GM19395 (cell line): ENCODE measurements around the gene EDN2.

Source experiments
- ATAC-seq: cut with Tn5 transposase; IDR thresholded peaks from one replicate; pipeline ENCODE4 v1.9.1; 2021; ENCODE audit warnings: mild to moderate bottlenecking, moderate library complexity; ENCODE audit not compliant: unreplicated experiment

Gene EDN2

DNA sequence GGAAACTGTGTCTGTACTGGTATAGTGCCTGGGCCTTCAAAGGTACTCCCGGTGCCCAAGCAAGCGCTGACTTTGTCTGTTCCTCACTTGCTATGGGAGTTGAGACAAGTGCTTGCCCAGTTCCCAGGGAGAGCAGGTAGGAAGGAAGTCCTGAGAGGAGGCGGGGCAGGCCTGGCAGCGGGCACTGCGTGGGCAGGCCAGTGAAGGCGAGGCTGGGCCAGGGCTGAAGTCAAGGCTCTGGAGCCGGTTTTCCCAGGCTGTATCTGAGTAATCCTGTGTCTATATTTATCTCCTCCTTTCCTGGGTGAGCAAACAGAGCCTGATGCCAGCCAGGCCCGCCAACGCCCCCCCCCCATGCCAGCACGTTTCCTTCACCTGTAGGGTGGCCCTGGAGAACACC is 15.9 kb upstream of the EDN2 start:
- ATAC-seq, result no peak

DNA sequence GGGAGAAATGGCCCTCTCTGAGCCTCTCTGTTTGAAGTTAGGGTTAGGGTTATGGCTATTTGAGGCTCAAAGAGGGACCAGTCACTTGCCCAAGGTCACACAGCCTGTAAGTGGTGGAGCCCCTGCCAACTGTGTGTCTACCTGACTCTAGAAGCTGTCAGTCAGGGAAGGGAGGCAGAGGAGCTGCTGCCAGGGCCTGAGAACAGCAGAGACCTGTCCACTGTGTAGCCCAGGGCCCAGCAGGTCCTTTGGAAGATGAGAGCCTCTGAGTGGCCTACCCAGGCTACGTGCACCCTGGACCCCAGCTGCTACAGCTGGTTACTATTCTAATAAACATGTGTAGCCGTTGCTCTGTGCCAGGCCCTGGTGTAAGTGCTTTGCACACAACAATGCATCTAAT is 15.1 kb upstream of the EDN2 start:
- no peak for ATAC-seq

DNA sequence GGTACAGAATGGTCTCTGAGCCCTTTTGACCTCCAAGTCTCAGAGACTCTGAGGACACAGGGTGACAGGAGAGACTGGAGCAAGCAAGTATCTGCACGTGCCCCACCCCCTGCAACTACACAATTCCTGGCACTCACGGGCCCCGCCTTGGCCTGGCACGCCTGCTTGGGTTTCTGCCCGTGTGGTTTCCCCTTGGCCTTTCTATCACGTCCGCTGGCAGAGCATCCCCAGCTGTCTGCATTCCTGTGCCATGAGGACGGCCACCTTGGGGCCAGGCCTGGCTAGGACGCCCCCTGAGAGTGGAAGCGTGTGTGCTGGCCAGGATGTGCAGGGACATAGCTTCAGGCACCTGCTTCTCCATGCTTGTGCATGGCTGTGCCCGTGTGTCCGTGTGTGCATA is 14.3 kb upstream of the EDN2 start:
- ATAC-seq, result no peak

DNA sequence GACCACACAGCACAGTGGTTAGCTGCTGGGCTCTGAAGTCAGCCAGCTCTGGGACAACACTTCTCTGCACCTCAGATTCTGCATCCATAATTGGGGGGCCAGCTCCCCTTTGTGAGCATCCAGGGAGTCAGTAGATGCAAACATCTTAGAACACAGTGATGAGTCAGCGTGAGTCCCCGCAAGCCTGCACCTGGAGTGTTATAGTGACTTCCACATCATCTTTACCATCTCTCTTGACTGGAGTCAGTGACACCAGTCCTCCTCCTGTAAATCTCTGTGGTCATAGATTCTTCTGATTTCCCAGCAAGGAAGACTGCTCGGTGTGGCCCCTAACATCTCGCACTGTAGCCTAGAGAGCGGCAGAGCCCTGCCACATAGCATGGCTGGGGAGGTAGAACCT is 13.9 kb upstream of the EDN2 start:
- ATAC-seq, result no peak

DNA sequence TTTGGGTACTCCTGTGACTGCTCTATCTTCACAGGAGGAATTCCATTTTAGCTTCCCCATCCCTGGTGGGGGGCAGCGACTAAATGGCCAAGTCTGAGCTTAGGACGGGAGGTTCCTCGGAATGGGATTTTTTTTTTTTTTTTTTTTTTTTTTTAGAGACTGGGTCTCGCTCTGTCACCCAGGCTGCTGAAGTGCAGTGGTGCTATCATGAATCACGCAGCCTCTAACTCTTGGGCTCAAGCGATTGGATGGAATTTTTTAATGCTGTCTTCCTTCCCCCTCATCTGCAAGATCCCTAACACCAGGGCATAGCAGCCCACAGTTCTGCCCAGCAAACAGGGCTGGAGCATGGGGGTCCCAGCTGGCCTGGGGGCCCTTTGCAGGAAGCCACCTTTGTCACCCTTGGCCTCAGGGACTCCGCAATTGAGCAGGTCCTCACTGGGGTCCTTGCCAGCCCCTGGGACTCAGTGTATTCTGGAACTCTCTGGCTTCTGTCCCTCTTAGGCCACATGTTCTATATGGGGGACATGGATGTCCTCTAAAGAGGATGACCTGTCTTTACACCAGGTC is 13.1 kb upstream of the EDN2 start:
- ATAC-seq, result no peak

DNA sequence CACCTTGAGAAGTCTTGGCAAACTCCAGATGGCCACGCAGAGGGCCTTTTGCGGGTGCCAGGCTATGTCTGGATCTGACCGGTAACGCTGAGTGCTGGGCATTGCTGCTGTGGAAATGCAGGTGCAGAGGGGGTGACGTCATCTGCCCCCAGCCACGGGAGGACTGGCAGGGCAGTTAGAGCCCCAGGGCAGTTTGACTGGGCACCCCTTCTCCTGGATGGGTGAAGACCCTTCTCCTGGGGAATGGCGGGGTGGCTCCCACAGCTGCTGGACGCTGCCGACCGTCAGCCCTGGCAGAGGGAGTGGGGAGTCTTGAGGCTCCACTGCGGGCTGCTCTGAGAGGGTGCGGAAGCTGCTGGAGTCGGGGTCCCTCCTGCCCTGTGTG is 12.6 kb upstream of the EDN2 start:
- no peak for ATAC-seq

DNA sequence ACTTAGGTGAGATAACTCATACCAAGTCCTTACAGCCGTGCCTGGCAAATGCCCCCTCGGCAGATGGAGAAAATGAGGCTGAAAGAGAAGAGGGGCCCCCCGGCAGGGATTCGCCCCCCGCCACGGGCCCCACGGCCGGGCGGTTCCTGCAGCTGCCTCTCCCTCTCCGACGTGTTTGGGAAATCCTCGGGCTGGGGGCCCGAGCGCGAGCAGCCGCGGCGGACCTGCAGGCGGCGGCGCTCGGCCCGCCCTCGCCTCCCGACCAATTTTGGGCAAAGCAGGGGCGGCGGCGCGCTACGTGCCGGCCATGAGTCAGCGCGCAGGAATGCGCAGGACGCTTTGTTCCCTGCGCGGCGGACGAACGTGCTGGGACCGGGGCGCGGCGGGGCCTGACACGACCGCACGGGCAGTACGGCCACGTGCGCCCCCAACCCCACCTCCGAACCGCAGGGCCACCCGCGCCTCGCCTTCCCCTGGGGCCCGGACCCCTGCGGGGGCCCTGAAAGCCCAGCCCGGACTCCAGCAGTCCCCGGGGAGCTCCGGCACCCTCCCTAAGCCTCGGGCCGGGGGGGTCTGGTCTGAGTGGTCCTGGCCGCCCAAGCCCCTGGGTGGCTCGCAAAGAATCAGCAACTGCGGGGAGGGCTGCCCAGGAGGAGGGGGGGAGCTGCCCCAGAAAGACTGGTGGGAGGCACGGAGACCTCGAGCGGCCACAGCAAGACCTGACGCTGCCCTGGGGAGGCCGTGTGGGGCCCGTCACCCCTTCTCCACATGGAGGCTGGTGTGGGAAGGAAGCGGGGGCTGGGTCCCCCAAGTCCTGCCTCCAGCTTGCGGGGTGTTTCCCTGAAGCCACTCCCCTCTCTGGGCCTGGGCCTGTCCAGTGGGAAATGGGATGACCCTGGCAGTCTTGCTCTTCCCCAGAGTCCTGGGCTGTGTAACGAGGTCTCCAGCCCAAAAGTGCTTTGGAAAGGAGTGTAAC is 11.9 kb upstream of the EDN2 start:
- no peak for ATAC-seq

DNA sequence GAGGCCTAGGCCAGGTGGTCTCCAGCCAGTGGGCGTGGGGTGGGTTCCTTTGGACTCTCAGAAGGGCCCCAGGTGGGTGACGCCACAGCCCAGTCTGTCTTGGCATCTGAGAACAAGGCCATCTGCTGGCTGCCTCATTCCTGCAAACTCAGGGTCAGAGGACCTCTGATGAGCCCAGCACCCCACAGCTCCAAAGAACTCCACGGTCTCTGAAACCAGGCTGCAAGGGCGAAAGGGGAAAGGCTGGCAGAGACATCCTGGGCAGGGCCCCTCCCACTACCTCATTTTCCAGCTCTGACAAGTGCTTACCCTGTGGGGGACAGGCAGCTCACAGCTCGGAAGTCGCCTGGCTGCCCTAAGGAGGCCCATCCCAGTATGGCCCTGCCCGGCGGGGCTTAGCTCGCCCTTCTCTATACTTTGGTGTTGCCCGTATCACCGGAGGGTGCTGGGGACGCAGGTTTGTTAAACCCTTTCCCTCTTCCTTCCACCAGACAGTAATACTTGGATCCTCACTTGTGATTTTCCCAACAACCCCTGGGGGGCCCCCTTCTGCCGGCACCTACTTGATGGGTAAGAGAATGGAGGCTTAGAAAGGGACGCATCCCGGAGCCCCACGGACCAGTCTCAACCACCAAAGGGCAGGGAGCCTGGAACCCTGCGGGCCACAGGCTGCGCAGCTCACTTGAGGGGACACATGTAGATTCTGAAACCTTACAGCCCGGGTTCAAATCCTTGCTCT is 10.9 kb upstream of the EDN2 start:
- no peak for ATAC-seq

DNA sequence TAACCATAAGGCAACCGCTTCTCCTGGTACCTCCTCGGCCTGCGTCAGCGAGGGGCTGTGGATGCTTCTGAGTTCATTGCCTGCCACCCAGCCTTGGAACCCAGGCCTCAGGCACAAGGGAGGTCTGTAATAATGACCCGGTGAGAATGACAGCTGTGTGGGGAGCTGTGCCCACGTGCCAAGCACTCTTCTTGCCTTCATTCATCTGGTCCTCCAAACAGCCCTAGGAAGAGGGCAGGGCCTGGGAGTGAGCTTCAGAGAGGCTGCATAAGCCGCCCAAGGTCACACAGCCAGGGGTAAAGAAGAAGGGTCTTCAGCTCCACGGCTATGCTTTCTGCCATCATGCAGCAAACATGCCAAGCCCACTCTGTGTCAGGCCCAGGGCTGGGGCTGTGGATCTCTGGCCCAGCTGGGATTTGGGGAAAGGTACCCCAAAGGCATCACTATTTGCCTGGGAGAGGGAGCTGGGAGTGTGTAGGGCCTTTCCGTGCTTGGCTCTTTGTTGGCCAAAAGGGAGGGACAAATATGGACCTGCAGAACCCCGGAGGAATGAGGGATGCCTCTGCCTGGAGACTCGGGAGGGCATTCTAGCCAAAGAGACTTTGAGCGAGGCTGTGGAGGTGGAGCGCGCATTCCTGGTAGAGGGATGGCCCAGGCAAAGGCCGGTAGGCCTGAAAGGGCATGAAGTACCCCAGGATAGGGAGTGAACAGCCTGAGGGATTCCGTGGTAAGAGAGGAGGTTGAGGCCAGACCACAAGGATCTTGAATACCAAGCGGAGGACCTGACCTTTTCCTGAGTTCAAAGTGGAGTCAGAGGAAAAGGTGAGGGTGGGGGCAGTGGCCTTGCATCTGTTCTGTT is 10.1 kb upstream of the EDN2 start:
- ATAC-seq, result no peak

DNA sequence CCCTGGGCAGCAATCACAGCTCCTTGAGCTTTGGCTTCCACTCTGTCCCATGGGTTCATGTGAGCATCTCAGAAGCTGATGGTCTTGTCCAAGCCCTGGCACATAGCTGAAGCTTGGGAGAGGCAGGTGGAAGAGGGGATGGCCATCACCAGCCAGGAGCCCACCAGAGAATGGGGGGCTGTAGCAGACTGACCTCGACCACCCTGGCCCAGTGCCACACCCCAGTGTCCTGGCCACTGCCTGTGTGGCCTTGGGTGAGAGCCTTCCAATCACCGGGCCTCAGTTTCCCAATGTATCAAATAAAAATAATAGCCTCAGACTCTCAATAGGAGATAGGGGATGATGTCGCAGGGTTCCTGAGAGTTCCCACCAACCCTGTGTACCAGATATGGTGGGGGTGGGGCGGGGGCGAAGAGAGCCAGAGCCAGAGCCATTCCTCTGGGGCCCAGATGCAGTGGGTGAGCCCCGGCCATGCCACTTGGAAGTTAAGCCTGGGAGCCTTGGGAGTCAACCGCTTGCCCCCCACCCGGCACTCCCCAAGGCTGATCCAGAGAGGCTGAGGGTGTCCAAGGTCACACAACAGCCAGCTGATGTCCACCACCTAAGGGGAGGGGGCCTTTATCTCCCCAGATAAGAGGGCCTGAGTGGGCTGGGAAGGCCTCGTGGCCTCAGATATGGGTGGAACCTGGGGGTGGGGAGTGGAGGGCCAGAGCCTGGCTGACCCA is 9.3 kb upstream of the EDN2 start:
- ATAC-seq, result no peak

DNA sequence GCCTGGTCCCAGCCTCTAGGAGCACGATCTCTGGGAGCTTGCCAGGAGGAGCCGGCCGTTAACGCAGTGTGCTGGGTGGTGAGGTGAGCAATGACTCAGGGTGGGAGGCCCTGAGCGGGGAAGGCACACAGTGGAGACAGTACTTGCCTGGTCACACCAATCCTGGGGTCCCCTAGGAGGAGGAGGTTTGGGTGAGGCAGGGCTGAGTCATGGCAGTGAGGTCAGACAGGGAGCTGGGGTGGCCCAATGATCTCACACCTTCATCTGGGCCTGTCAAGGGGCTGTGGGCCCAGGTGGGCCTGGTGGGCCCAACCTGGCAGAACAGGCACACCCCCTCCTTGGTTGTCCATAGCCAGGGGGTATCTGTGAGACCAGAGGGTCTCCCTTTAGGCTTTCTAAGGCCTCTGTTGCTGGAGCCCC is 8.6 kb upstream of the EDN2 start:
- ATAC-seq, result no peak

DNA sequence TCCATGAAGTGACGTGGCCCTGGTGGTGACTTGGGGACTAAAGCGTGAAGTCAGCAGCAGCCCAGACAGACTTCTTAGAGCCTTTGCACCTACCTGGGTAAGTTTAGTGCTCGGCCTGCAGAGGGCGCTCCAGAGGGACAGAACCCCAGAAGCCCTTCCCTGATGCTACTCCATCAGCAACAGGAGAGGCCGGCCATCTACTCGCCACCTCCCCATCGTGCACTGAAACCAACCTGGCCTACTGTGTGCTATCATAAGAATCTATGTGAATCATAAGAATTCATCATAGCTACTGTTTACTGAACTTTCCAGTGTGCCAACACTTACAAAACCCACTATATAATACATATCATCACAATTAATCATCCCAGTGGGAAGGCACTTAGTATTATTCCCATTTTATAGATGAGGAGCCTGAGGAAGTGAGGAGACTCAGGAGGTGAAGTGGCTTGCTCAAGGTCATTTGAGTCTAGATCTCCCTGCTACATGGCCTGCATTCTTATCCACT is 7.9 kb upstream of the EDN2 start:
- no peak for ATAC-seq

DNA sequence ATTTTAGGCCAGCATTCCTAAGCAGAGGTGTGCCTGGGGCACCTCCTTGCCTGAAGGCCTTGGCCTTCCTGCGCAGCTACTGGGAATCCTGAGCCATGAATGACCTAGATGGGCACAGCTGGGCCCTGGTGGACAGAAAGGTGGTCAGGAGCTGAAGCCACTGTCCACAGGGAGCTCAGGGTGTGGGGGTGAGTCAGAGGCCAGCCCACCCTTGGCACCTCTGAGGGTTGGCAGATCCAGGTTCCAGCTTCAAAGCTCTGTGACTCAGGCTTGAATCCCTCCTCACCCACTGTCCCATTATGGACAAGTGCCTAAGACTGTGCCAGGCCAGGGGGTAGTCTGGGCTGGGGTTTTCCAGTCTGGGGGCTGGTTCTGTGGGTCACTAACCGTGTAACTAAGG is 6.4 kb upstream of the EDN2 start:
- no peak for ATAC-seq

DNA sequence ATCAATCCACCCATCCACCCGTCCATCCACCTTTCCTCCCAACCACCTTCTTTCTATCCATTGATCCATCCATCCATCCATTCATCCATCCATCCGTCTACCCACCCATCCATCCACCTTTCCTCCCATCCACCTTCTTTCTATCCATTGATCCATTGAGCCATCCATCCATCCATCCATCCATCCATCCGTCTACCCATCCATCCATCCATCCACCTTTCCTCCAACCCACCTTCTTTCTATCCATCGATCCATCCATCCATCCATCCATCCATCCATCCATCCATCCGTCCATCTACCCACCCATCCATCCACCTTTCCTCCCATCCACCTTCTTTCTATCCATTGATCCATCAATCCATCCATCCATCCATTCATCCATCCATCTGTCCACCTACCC is 5.1 kb upstream of the EDN2 start:
- no peak for ATAC-seq

DNA sequence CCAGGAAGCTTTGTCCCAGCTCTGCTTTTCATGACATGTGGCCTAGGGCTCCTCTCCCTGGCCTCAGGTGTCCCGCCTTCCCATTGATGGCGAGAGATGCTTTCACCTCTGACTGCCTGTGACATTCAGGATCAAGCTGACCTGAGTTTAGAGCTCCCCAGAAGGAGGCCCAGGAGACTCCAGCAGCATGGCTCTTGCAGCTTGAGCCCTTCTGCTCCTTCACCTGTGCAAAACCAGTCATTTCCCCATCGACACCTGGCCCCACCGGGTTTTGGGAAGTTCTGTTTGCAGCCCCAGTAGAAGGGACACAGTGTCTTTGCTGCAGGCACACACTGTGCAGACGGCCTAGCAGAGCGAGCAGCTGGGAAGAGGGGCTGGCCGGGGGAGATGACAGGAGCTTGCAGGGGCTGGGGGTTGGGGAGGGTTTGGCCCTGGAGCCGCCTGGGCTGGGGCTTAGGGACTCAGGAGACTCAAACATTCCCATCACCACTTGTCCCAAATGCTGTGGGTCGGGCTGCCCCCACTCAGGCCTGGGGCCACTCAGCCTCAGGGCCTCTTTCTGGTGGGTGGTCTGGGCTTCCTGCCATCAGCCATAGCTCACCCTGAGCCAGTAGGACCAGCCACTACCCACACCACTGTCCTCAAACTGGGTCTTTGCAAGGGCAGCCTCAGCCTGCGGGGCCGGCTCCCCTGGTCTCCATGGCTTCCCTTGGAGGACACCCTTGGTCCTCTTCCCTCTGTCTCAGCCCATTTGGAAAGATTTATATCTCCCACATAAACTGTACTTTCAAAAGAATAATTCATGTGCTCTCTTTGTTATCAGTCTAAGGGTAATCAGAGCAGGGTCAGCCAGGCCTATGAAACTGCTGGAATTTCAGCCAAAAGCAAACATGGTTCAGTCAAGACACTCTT is 3.8 kb upstream of the EDN2 start:
- ATAC-seq, result no peak

DNA sequence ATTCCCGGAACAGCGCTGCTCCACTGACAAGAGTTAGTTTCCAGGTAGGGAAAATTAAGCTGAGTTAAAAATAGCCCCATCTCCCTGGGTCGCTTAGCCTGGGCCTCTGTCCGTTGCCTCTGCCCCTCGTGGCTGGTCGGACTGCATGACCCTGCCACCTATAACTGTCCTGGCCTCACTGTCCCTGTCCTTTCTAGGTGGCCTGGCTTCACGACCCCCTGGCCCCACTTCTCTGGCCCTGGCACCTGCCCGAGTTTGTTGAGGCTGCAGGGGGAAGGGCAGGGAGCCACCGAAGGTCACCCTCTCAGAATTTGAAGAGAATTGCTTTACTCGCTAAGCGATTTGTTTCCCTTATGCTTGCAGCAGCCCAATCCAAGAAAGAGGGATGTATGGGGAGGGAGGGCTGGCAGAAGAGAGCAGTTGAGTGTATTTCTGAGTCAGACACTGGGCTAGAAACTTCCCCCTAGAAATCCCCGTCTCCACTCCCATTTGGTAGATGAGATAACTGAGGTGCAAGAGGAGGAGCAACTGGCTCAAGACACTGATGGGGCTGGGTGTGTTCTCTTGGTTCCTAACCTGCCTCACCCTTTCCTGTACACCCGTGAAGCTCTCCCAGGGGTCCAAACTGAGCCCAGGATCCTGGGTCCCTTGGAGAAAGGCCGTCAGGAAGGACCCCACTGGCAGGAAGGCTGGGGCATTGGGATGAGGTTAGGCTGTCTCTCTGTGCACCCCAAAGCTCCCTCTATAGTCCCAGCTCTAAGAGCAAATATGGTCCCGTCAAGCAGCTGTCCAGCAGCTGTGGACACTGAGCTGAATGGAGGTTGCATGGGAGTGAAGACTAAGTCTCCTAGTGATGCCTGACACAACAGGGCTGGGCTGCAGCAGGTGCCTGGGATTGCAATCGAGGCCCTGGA is 2.9 kb upstream of the EDN2 start:
- ATAC-seq, result no peak

DNA sequence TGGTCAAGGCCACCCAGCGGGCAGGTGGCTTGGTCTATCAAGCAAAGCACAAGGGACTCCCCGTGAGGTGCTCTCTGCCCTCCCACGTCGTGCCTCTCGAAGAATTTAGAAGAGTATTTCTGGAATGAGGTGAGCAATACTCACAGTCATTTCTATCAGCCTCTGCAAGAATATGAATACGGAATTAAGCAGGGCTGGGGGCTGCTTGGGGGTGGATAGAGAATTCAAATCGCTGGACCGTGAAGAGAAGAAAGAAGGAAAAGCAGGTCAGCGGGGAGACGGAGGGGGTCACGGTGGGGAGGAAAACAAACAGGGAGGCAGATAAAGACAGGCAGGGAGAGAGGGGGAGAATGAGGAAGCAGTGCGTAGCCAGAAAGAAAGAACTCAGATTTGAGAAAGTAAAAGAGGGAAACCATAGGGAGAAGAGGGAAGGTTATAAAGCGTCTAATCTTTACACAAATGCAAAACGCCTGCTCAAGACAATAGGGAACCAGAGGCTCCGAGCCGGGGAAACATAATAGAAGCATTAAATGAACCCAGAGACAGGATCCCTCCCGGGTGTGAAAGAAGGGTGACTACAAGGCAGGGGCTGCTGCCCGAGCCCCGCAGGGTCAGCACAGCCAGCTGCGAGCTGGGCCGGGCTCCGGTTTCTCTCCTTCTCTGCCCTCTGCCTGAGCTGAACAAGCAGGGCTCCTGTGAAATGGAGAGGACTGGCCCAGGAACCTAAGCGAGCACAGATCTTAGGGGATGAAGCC is 2.1 kb upstream of the EDN2 start:
- no peak for ATAC-seq
